ENCODE results near the gene LIPG. TPM values are rescaled to one million over a fixed set of nuclear protein-coding genes. Genes with fewer than 3 reads are reported as not detected.

LIPG gene
- total RNA-seq, 2 donors from 2014 or later, result not detected

GRCh38 chr18:49621301-49621700 lies 59.4 kb downstream of the LIPG start:
- Mint-ChIP-seq H3K27ac (no peak overlapping the region), H3K4me3 (no peak overlapping the region), H3K9me3 (no peaks in the 10 kb centered on the region), H3K36me3 (ENCODE audit: low read depth) (no peaks in the 10 kb centered on the region), H3K4me1 (peaks cover 6% of the 10 kb centered on the region), H3K27me3 (peaks cover 21% of the 10 kb centered on the region)
- ATAC-seq (replicated peaks), result no peak

- no peaks in the 10 kb centered on the region for H3K36me3 Mint-ChIP-seq (ENCODE audit: low read depth)
- H3K4me3 Mint-ChIP-seq, result no peak overlapping the region
- no peak overlapping the region for H3K27ac Mint-ChIP-seq
- H3K27me3 Mint-ChIP-seq, result peaks cover 21% of the 10 kb centered on the region
- H3K9me3 Mint-ChIP-seq, result no peaks in the 10 kb centered on the region
- peaks cover 6% of the 10 kb centered on the region for H3K4me1 Mint-ChIP-seq
- ATAC-seq (replicated peaks), result no peak
Measured at GRCh38 chr18:49621717-49622351, 60.0 kb downstream of the LIPG start.

GRCh38 chr18:49623571-49623970 lies 61.7 kb downstream of the LIPG start:
- no peak for ATAC-seq (replicated peaks)
- Mint-ChIP-seq H3K27me3 (peaks cover 21% of the 10 kb centered on the region), H3K27ac (no peak overlapping the region), H3K36me3 (ENCODE audit: low read depth) (no peaks in the 10 kb centered on the region), H3K9me3 (no peaks in the 10 kb centered on the region), H3K4me3 (no peak overlapping the region), H3K4me1 (peaks cover 6% of the 10 kb centered on the region)

- no peaks in the 10 kb centered on the region for H3K9me3 Mint-ChIP-seq
- H3K4me3 Mint-ChIP-seq, result no peak overlapping the region
- H3K36me3 Mint-ChIP-seq (ENCODE audit: low read depth), result no peaks in the 10 kb centered on the region
- H3K4me1 Mint-ChIP-seq, result peaks cover 6% of the 10 kb centered on the region
- H3K27me3 Mint-ChIP-seq, result peaks cover 21% of the 10 kb centered on the region
- H3K27ac Mint-ChIP-seq, result no peak overlapping the region
- no peak for ATAC-seq (replicated peaks)
Measured at GRCh38 chr18:49625021-49625691, 63.3 kb downstream of the LIPG start.

- Mint-ChIP-seq H3K27me3 (peaks cover 22% of the 10 kb centered on the region), H3K27ac (no peak overlapping the region), H3K36me3 (ENCODE audit: low read depth) (no peaks in the 10 kb centered on the region), H3K4me1 (no peaks in the 10 kb centered on the region), H3K9me3 (no peaks in the 10 kb centered on the region), H3K4me3 (no peak overlapping the region)
- no peak for ATAC-seq (replicated peaks)
Measured at GRCh38 chr18:49626842-49627467, 65.1 kb downstream of the LIPG start.

GRCh38 chr18:49628119-49628518 lies 66.3 kb downstream of the LIPG start:
- Mint-ChIP-seq H3K36me3 (ENCODE audit: low read depth) (no peaks in the 10 kb centered on the region), H3K27ac (no peak overlapping the region), H3K4me1 (no peaks in the 10 kb centered on the region), H3K27me3 (peaks cover 17% of the 10 kb centered on the region), H3K4me3 (no peak overlapping the region), H3K9me3 (no peaks in the 10 kb centered on the region)
- ATAC-seq (replicated peaks), result no peak

- Mint-ChIP-seq H3K36me3 (ENCODE audit: low read depth) (no peaks in the 10 kb centered on the region), H3K27me3 (peaks cover 13% of the 10 kb centered on the region), H3K27ac (no peak overlapping the region), H3K4me1 (no peaks in the 10 kb centered on the region), H3K4me3 (no peak overlapping the region), H3K9me3 (no peaks in the 10 kb centered on the region)
- ATAC-seq (replicated peaks), result no peak
Measured at GRCh38 chr18:49628881-49629795, 67.3 kb downstream of the LIPG start.

GRCh38 chr18:49630246-49630699 lies 68.4 kb downstream of the LIPG start:
- Mint-ChIP-seq H3K4me3 (no peak overlapping the region), H3K27ac (no peak overlapping the region), H3K9me3 (no peaks in the 10 kb centered on the region), H3K27me3 (peaks cover 13% of the 10 kb centered on the region), H3K4me1 (no peaks in the 10 kb centered on the region), H3K36me3 (ENCODE audit: low read depth) (no peaks in the 10 kb centered on the region)
- ATAC-seq (replicated peaks), result no peak

GRCh38 chr18:49631146-49631866 lies 69.4 kb downstream of the LIPG start:
- Mint-ChIP-seq H3K27me3 (peaks cover 10% of the 10 kb centered on the region), H3K4me3 (no peak overlapping the region), H3K4me1 (no peaks in the 10 kb centered on the region), H3K9me3 (no peaks in the 10 kb centered on the region), H3K36me3 (ENCODE audit: low read depth) (no peaks in the 10 kb centered on the region), H3K27ac (no peak overlapping the region)
- no peak for ATAC-seq (replicated peaks)

GRCh38 chr18:49632588-49632987 lies 70.7 kb downstream of the LIPG start:
- Mint-ChIP-seq H3K4me3 (no peak overlapping the region), H3K27me3 (peaks cover 10% of the 10 kb centered on the region), H3K4me1 (no peaks in the 10 kb centered on the region)

GRCh38 chr18:49638209-49638785 lies 76.4 kb downstream of the LIPG start:
- Mint-ChIP-seq H3K4me3 (no peak overlapping the region), H3K36me3 (ENCODE audit: low read depth) (no peaks in the 10 kb centered on the region), H3K9me3 (no peaks in the 10 kb centered on the region), H3K4me1 (no peaks in the 10 kb centered on the region), H3K27ac (no peak overlapping the region), H3K27me3 (peaks cover 3% of the 10 kb centered on the region)
- ATAC-seq (replicated peaks), result no peak

More at GRCh38 chr18:49632588-49632987, 70.7 kb downstream of the LIPG start:
- Mint-ChIP-seq H3K27ac (no peak overlapping the region), H3K36me3 (ENCODE audit: low read depth) (no peaks in the 10 kb centered on the region), H3K9me3 (no peaks in the 10 kb centered on the region)
- no peak for ATAC-seq (replicated peaks)

- no peak for ATAC-seq (replicated peaks)
Measured at GRCh38 chr18:49638891-49639557, 77.2 kb downstream of the LIPG start.

More at GRCh38 chr18:49638891-49639557, 77.2 kb downstream of the LIPG start:
- H3K4me3 Mint-ChIP-seq, result no peak overlapping the region
- H3K36me3 Mint-ChIP-seq (ENCODE audit: low read depth), result no peaks in the 10 kb centered on the region
- peaks cover 7% of the 10 kb centered on the region for H3K27me3 Mint-ChIP-seq
- H3K27ac Mint-ChIP-seq, result no peak overlapping the region
- H3K9me3 Mint-ChIP-seq, result no peaks in the 10 kb centered on the region
- no peaks in the 10 kb centered on the region for H3K4me1 Mint-ChIP-seq

All from activated T-helper 17 cell treated with anti-CD3 and anti-CD28 coated beads, Interleukin-2, amount 50 U/mL, for 72 hours (primary cell).